ENCODE data around the gene MORN5. TPM values are rescaled to one million over a fixed set of nuclear protein-coding genes. Genes with fewer than 3 reads are reported as not detected.

Gene MORN5
- total and polyA plus RNA-seq, 9 of the 15 experiments (the other 6 are each of a cell fraction or from before 2014, with no cell fraction given), result not detected

DNA sequence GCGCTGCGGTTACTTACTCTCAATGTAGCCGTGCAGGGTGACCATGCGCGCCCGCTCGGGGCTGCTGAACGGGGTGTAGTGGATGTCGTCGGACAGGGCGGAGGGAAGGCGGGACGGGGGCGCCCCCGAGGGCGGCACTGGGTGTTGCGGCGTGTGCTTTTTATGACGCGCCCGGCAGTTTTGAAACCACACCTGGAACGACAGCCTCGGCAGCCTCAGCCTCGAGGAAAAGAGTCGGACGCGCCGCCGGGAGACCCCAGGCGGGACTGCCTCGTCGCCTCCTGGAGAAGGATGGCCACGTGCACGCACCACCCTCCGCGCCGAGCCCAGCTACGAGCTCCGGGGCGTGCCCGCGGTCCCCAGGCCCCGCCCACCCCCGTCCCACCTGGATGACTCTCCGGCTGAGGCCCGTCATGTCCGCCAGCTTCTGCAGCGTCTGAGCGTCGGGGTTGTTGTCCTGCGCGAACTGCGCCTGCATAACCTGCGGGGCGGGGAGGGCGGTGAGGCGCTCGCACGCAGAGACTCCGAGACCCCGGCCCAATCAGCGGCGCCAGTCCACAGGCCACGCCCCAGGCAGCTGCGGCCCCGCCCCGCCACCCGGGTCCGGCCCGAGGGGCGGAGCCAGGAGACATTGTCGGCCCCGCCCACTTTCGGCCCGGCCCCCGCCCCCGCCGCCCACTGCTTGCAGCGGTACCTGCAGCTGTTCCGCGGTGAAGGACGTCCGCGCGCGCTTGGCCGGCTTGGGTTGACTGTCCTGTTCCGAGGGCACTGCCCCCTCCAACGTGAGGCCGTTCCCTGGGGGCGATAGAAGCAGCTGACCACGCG lies 54.1 kb downstream of the MORN5 start (continued):
- TF ChIP-seq ZNF586 (CRISPR knock-in tag; conservative IDR thresholded peaks at IDR 0.05) (no peak), NUFIP1 (IDR thresholded peaks at IDR 0.05; ENCODE audit: partially characterized antibody) (no peak), HSF4 (CRISPR knock-in tag; IDR thresholded peaks at IDR 0.05; ENCODE audit: borderline replicate concordance) (no peak), XRCC3 (IDR thresholded peaks at IDR 0.05) (no peak), FOS (IDR thresholded peaks at IDR 0.05; ENCODE audit: extremely low read depth, insufficient read length) (no peak), POLR2H (tag; IDR thresholded peaks at IDR 0.05; ENCODE audit: low read depth) (no peak), YY1 (IDR thresholded peaks at IDR 0.05; ENCODE audit: borderline replicate concordance in 1 of 3, control insufficient read depth in 1 of 3, extremely low read depth in 1 of 3, insufficient read depth in 3 of 3, insufficient read length in 1 of 3, insufficient replicate concordance in 2 of 3, low read depth in 1 of 3, low read length in 2 of 3) (peak in 1 of 3 experiments; percentile 78), ELF1 (tag; IDR thresholded peaks at IDR 0.05) (no peak), ZNF146 (CRISPR knock-in tag; IDR thresholded peaks at IDR 0.05; ENCODE audit: unreplicated experiment) (peak; percentile 3), ZBTB5 (IDR thresholded peaks at IDR 0.05) (no peak), ETS2 (tag; IDR thresholded peaks at IDR 0.05; ENCODE audit: borderline replicate concordance, poor library complexity, severe bottlenecking) (no peak), ATF3 (IDR thresholded peaks at IDR 0.05) (no peak), ATF3 (CRISPR knock-in tag; conservative IDR thresholded peaks at IDR 0.05) (no peak), NFE2L1 (tag; IDR thresholded peaks at IDR 0.05; ENCODE audit: borderline replicate concordance, low read depth) (no peak)
- TF ChIP-seq, protein P1, sequence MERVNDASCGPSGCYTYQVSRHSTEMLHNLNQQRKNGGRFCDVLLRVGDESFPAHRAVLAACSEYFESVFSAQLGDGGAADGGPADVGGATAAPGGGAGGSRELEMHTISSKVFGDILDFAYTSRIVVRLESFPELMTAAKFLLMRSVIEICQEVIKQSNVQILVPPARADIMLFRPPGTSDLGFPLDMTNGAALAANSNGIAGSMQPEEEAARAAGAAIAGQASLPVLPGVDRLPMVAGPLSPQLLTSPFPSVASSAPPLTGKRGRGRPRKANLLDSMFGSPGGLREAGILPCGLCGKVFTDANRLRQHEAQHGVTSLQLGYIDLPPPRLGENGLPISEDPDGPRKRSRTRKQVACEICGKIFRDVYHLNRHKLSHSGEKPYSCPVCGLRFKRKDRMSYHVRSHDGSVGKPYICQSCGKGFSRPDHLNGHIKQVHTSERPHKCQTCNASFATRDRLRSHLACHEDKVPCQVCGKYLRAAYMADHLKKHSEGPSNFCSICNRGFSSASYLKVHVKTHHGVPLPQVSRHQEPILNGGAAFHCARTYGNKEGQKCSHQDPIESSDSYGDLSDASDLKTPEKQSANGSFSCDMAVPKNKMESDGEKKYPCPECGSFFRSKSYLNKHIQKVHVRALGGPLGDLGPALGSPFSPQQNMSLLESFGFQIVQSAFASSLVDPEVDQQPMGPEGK (CRISPR knock-in tag; IDR thresholded peaks at IDR 0.05; ENCODE audit: borderline replicate concordance), result no peak
- TF ChIP-seq, protein P2, sequence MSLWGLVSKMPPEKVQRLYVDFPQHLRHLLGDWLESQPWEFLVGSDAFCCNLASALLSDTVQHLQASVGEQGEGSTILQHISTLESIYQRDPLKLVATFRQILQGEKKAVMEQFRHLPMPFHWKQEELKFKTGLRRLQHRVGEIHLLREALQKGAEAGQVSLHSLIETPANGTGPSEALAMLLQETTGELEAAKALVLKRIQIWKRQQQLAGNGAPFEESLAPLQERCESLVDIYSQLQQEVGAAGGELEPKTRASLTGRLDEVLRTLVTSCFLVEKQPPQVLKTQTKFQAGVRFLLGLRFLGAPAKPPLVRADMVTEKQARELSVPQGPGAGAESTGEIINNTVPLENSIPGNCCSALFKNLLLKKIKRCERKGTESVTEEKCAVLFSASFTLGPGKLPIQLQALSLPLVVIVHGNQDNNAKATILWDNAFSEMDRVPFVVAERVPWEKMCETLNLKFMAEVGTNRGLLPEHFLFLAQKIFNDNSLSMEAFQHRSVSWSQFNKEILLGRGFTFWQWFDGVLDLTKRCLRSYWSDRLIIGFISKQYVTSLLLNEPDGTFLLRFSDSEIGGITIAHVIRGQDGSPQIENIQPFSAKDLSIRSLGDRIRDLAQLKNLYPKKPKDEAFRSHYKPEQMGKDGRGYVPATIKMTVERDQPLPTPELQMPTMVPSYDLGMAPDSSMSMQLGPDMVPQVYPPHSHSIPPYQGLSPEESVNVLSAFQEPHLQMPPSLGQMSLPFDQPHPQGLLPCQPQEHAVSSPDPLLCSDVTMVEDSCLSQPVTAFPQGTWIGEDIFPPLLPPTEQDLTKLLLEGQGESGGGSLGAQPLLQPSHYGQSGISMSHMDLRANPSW (CRISPR knock-in tag; IDR thresholded peaks at IDR 0.05), result no peak

All from K562 (cell line).